NCI-H1417 (cell line): Measurements from ENCODE around the gene FMO2.
A peak's percentile ranks its signal among the peaks of the same experiment; 100 is the strongest.

ENCODE experiments used
- DNase-seq, 3 experiments: peaks; one replicate each; lab custom pipeline; 2025; lab: John Stamatoyannopoulos, UW

Gene FMO2

DNA sequence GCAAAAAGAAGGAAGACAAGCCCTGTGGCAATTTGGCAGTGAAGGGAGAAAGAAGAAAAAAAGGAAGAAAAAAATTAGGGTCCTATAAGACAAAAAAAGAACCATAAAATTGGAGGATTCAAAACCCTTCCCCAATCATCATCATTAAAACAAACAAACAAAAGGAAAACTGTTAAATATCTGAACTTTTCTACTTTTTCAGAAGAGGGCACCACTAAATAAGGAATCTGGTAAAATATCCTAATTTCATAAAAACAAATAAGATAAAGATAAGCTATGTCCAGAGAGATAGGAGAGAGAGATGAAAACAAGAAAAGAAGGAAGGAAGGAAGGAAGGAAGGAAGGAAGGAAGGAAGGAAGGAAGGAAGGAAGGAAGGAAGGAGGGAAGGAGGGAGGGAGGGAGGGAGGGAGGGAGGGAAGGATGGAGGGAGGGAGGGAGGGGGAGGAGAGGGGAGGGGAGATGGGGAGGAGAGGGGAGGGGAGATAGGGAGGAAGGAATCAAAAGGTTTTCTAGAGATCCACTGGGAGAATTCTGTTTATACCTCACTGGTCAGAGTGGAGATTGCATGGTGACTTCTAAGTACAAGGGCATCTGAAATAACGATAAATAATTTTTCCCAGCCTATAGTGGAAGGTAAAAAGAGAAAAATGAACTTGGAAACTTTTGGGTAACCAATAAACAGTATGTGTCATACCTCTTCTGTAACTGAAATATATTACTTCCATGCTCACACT is 10.4 kb upstream of the FMO2 start:
- no peak for DNase-seq

GRCh38 chr1:171177261-171177660 is 7.8 kb upstream of the FMO2 start:
- DNase-seq = no peak

- DNase-seq = no peak
Measured at GRCh38 chr1:171179318-171180227, 5.5 kb upstream of the FMO2 start.

DNA sequence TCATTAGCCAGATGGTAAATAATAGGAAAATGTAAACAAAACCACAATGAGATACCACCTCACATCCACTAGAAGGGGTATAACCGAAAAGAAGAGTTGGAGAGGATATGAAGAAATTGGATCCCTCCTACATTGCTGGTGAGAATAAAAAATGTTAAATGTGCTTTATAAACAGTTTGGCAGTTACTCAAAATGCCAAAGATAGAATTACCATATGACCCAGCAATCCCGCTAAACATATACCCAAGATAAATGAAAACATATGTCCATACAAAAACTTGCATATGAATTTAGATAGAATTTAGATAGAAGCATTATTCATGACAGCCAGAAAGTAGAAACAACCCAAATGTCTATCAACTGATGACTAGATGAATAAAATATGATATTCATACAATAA is 4.4 kb upstream of the FMO2 start:
- DNase-seq = no peak

DNA sequence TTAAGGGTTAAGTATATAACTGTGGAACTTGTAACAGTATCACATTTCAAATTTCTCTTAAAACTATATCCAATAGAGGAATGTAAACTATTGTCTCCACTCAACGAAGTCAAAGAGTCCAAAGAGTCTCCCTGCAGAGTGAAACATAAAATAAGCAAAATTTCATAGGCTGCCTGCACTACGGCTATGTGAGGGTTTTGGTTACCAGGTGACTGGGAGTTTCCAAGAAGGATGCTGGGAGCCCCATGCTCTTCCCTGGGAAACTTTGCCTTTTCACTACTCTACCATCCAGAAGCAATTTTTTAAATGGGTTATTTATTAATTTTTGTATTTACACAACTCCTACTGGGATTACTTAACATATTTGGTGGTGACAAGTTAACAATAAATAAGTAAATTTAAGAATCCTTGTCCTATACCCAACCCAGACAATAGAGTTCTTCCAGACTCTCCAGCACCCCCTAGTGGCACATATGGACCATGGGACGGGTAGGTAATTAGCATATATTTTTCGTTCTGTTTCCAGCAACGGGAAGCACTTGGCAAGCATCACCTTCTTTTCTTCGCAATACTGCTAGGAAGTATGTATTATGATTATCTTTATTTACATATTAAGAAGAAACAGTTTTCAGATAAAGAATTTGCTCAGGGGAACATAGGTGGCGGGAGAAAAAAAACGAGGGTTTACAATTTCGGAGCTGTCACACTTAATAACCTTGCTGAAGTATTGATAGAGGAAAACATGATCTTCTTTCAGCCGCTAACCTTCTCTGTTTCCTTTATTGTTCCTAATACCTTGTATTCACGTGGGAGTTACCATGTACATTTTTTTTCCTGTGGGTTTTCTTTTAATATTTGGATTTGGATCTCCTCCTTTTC is 3.5 kb downstream of the FMO2 start:
- peak; percentile 5 to 93 (median 60) for DNase-seq

GRCh38 chr1:171191992-171192391 is 6.9 kb downstream of the FMO2 start:
- DNase-seq = no peak

GRCh38 chr1:171195767-171196166 is 10.7 kb downstream of the FMO2 start:
- no peak for DNase-seq

GRCh38 chr1:171196351-171196750 is 11.3 kb downstream of the FMO2 start:
- DNase-seq = no peak

GRCh38 chr1:171198081-171198480 is 13.0 kb downstream of the FMO2 start:
- DNase-seq = no peak

DNA sequence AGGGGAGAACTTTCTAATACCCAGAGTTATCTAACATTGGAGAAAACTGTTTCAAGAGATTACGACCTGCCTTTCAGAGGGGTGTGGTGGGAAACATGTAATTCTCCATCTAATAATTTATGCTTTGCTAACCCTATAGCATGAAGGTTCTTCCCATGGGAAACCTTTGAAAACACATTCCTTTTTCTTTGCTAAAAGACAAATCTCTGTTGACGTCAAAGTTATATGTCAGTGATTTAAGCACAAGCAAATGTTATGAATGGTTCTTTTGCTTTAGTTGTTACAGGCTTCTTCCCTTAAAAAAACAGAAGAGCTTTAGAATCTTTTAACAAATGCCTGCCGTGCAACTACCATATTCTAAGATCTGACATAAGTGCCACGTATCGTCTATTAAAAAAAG is 19.2 kb downstream of the FMO2 start:
- DNase-seq = no peak

GRCh38 chr1:171206204-171206977 is 21.3 kb downstream of the FMO2 start:
- DNase-seq = no peak

DNA sequence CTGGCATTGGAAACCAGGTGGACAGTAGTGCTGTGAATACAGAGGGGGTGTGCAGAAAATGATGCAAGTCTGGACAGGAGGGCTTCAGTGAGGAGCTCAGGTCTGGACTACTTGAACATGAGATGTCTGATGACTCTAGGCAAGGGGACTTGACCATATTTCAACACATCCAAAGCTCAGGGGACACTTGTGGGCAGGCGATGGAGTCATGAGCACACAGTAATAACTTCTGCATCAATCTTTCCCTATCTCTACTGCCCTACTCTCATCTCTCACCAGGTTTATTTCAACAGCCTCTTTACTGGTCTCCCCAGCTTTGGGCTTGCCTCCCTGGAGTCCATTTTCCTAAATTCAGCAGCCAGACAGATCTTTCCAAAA is 21.9 kb downstream of the FMO2 start:
- no peak for DNase-seq

DNA sequence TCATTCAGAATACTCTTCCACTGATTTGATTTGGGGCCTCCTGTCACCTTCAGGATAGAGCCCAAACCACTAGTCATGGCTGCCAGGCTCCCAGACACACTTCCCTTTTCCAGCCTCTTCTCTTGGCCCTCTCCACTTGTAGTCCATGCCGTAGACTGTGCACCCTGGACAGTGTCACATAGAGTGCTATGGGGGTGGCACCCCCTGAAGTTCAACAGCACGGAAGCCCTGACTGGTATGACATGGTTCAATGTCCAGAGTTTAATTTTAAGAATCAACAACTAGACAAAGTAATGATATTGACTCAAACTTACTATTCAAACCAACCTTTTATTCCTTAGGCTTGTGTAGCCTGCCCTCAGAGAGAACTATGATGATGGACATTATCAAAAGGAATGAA is 22.3 kb downstream of the FMO2 start:
- no peak for DNase-seq

- no peak for DNase-seq
Measured at GRCh38 chr1:171210355-171210754, 25.3 kb downstream of the FMO2 start.

DNA sequence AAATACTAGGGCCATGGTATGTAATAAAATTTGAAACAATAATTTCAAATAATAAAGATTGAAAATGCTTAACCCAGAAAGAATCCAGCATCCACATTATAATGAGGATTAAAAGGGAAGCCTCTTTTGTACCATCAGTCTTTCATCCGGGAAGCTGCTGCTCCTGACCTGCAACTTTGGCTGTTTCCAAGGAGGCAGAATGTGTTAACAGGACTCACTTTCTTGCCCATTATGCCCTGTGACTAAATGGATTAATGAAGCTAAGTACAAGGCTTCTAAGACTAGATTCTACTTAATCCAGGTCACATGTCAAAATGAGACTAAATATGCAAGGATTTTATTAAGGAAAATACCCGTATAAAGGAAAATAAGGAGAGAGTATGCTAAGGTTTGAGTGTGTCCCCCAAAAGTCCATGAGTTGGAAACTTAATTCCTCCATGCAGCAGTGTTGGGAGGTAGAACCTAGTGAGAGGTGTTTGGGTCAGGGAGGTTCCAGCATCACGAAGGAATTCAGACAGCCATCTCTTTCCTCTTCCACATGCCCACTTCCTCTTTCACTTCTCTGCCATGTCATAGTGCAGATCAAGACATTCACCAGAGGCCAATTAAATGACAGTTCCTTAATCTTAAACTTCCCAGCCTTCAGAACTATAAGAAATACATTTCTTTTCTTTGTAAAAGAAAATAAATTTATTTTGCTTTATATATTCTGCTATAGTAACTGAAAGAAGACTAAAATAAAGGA is 27.7 kb downstream of the FMO2 start:
- DNase-seq = no peak

DNA sequence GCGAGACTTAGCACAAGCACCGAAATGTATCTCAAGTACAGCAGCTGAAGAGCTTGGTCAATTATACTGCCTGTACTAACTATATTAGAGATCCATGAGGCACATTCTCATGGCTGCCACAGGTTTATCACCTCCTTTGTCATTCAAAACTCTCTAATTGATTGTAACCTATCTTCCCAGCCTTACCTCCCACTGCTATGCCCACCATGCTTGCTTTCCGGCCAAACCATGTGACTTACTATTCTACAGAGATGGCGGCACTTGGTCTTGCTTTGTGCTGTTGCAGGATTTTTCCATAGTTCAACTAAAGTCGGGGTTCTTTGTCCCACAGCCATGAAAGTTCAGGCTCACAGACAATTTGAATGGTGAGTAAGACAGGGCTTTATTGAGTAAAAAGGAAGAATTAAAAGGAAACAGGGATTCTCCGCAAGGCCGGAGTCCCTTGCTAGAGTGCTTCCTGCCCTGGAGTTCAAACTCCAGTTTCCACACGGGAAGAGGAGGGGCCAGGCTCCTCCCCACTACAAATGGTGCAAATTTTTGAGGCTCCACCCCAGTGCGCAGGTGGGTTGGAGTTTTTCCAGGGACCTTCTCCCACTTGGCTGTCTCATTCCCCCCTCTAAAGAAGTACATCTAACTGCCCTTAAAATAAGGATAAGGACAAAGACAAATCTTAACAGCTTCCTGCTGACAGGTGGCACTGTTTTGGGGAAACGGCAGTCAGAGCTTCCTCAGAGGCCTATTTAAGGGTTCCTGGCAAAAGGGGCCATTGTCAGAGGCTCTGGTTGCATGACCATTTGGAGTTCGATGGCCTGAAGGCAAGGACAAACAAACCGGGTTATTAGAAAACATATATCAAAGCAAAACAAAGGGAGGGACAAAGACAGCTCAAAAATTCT is 28.7 kb downstream of the FMO2 start:
- peak in 1 of 3 experiments; percentile 9 for DNase-seq

DNA sequence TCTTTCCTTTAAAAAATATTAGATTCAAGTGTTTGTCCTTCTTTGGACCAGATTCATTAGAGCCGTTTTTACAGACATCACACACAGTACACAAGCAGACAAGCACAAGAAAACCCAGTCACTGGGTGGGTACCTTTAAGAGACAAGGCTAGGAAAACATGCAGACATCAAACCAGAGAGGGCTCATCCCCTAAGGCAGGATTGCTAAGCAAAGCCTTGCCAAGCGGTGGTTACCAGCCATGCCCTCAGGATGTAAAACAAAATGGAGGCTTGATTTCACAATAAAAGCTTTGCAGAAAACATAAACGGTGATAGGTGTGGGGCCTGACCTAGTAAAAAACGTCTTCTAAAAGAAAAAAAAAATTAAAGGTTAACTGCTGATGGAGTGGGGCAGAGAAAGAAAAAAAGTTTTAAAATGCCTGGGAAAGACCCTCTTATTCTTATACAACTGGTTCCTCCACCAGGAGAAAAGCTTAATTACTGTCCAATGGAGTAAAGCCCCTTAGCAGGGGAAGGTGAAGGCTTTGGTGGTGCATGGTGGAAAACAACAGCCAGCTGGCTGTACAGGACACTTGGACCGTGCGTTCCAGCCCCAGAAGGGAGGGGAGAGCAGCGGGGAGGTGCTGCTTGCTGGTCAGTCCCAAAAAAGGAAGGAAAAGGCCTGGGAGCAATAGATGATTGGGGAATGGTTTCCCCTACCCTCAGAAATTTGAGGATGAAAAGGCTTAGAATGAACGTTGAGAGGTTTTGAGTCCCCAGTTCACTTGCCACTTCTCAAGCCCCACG is 32.8 kb downstream of the FMO2 start:
- no peak for DNase-seq

DNA sequence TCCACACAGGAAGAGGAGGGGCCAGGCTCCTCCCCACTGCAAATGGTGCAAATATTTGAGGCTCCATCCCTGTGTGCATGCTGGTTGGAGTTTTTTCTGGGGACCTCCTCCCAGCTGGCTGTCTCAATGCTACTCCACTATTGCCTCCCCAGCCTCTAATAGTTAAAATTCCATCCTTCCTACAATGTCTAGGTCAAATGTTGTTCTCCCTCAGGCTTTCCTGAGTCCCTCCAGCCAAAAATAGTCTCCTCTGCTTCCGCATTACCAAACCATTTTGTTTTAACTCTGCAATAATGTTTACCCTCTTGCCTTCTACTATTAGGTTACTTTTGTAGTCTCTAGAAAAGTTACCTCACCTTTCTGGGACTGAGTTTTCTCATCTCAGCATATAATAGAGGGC is 33.6 kb downstream of the FMO2 start:
- no peak for DNase-seq
